RWPE2 (cell line): ENCODE measurements around the gene DIP2C.
"Not testable (repeated sequence)": the region's sequence is repeated elsewhere in the genome, so short reads cannot be mapped to it uniquely, and the experiment has no call there.

Experiments used
- ATAC-seq: fragments of 200-7000 bp; cut with Tn5 transposase; 3 replicates; pipeline ENCODE4 v1.9.1; 2021; ENCODE audit warnings: low read depth
- DNase-seq: peaks from one replicate; pipeline ENCODE4 v3.0.0-alpha.2; 2020; ENCODE audit warnings: low spot score
- H3K27ac ChIP-seq: fragments of 450-650 bp; 2 replicates; pipeline ENCODE4 v1.5.1; 2017; ENCODE audit warnings: mild to moderate bottlenecking; ENCODE audit not compliant: poor library complexity, severe bottlenecking
- H3K27me3 ChIP-seq: fragments of 250-450 bp; sonication (Bioruptor Pico); 2 replicates; pipeline ENCODE4 v1.5.1; 2021; ENCODE audit warnings: mild to moderate bottlenecking, moderate library complexity; ENCODE audit not compliant: insufficient read depth, poor library complexity, severe bottlenecking
- H3K36me3 ChIP-seq: fragments of 250-450 bp; sonication (Bioruptor Pico); 2 replicates; pipeline ENCODE4 v1.5.1; 2020; ENCODE audit warnings: low read depth, mild to moderate bottlenecking, moderate library complexity
- H3K4me1 ChIP-seq: fragments of 250-450 bp; sonication (Bioruptor Pico); 2 replicates; pipeline ENCODE4 v1.5.1; 2021; ENCODE audit warnings: mild to moderate bottlenecking, moderate library complexity; ENCODE audit not compliant: insufficient read depth, poor library complexity, severe bottlenecking
- H3K4me3 ChIP-seq: fragments of 250-450 bp; sonication (Bioruptor Pico); 2 replicates; pipeline ENCODE4 v1.5.1; 2021; ENCODE audit warnings: mild to moderate bottlenecking, moderate library complexity; ENCODE audit not compliant: severe bottlenecking
- H3K9me3 ChIP-seq: fragments of 250-450 bp; sonication (Bioruptor Pico); 2 replicates; pipeline ENCODE4 v1.5.1; 2021; ENCODE audit warnings: mild to moderate bottlenecking, moderate library complexity; ENCODE audit not compliant: severe bottlenecking
- CTCF ChIP-seq: fragments of 450-650 bp; IDR thresholded peaks from one replicate; pipeline ENCODE4 v1.5.1; 2017; ENCODE audit warnings: mild to moderate bottlenecking, moderate library complexity; ENCODE audit not compliant: poor library complexity, severe bottlenecking

The DIP2C gene

GRCh38 chr10:533186-533585 is 156.3 kb downstream of the DIP2C start:
- H3K9me3 ChIP-seq = no peaks in the 10 kb centered on the region
- ATAC-seq = no peak
- no peak overlapping the region for H3K27ac ChIP-seq
- H3K36me3 ChIP-seq = no peaks in the 10 kb centered on the region
- H3K4me3 ChIP-seq = no peak overlapping the region
- no peak for TF ChIP-seq CTCF
- no peaks in the 10 kb centered on the region for H3K27me3 ChIP-seq
- H3K4me1 ChIP-seq = no peaks in the 10 kb centered on the region
- DNase-seq = no peak

- H3K36me3 ChIP-seq, ATAC-seq, H3K27me3 ChIP-seq, DNase-seq, H3K4me1 ChIP-seq, H3K27ac ChIP-seq, H3K9me3 ChIP-seq, H3K4me3 ChIP-seq: not testable (repeated sequence)
Measured at GRCh38 chr10:532331-532730, 157.1 kb downstream of the DIP2C start.

GRCh38 chr10:531541-531940 is 157.9 kb downstream of the DIP2C start:
- no peak for DNase-seq
- Histone ChIP-seq H3K4me1 (no peaks in the 10 kb centered on the region), H3K36me3 (no peaks in the 10 kb centered on the region), H3K27me3 (no peaks in the 10 kb centered on the region), H3K27ac (no peak overlapping the region), H3K4me3 (no peak overlapping the region), H3K9me3 (no peaks in the 10 kb centered on the region)
- no peak for TF ChIP-seq CTCF
- no peak for ATAC-seq

- Histone ChIP-seq H3K36me3 (no peaks in the 10 kb centered on the region), H3K27ac (no peak overlapping the region), H3K4me1 (no peaks in the 10 kb centered on the region), H3K4me3 (no peak overlapping the region), H3K27me3 (no peaks in the 10 kb centered on the region), H3K9me3 (no peaks in the 10 kb centered on the region)
- peak; percentile 17 for TF ChIP-seq CTCF
- ATAC-seq (no peak; the same call in 2 of the 3 replicates), DNase-seq (no peak)
Measured at GRCh38 chr10:530717-531116, 158.8 kb downstream of the DIP2C start.

DNA sequence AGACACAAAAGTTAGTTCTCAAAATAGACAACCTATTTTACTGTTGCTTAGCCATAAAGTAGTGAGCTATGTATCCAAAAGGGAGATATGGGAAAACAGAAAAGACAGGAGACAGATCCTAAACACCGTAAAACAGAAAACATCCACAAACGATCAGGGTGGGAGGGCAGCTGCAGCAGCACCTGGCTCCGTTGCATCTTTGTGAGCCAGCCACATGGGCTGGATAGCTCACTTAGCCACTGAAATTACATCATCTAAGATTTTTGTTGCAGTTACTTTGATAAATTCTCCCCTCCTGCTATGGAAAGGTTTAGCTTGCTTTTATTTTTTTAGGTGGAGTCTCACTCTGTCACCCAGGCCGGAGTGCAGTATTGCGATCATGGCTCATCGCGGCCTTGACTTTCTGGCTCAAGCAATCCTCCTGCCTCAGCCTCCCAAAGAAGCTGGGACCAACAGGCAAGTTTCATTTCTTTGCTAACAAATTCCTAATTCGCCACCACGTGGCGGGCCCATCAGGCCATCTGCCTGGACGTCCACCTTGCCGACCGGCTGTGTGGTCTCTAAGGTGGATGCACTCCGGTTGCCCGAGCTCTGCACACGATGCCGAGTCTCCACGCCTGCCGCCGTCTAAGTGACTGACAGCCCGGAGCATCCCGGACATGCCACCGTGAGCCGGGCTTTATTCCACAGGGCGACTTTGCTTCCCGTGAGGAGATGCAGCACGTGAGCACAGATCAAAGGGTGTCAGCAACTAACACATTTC is 159.8 kb downstream of the DIP2C start:
- Histone ChIP-seq H3K4me1 (no peaks in the 10 kb centered on the region), H3K36me3 (no peaks in the 10 kb centered on the region), H3K27me3 (no peaks in the 10 kb centered on the region), H3K27ac (no peak overlapping the region), H3K9me3 (no peaks in the 10 kb centered on the region), H3K4me3 (no peak overlapping the region)
- ATAC-seq (no peak), DNase-seq (no peak)
- TF ChIP-seq CTCF = no peak
